GM19324 (cell line): ENCODE data around the gene SUN2.
A peak's percentile ranks its signal among the peaks of the same experiment; 100 is the strongest.
"Not testable (repeated sequence)": the region's sequence is repeated elsewhere in the genome, so short reads cannot be mapped to it uniquely, and the experiment has no call there.

Experiments
- ATAC-seq: cut with Tn5 transposase; IDR thresholded peaks from one replicate; pipeline ENCODE4 v1.9.1; 2021; ENCODE audit warnings: mild to moderate bottlenecking, moderate library complexity; ENCODE audit not compliant: unreplicated experiment, low FRiP score

The SUN2 gene

GRCh38 chr22:38755911-38756532 is at the start of gene SUN2:
Gene SUN2 (minus strand): TSS chr22:38755998. CDS start chr22:38752628, 3,370 bp downstream.
- ATAC-seq, result peak; percentile 75

GRCh38 chr22:38805041-38805593 is 49.3 kb upstream of the SUN2 start:
- not testable (repeated sequence) for ATAC-seq

- ATAC-seq, result no peak
Observed at GRCh38 chr22:38802671-38803121, 46.9 kb upstream of the SUN2 start.

- ATAC-seq, result no peak
Observed at GRCh38 chr22:38799265-38800002, 43.6 kb upstream of the SUN2 start.

- ATAC-seq, result no peak
Observed at GRCh38 chr22:38798496-38798895, 42.7 kb upstream of the SUN2 start.

- ATAC-seq, result no peak
Observed at GRCh38 chr22:38796262-38796957, 40.6 kb upstream of the SUN2 start.

GRCh38 chr22:38795569-38795968 is 39.8 kb upstream of the SUN2 start:
- no peak for ATAC-seq

- peak; percentile 91 for ATAC-seq
Observed at GRCh38 chr22:38793721-38794466, 38.1 kb upstream of the SUN2 start, which contains the start of gene DNAL4. Gene DNAL4 (minus strand): TSS chr22:38794143. CDS start chr22:38782731, 11,412 bp downstream.

GRCh38 chr22:38793317-38793716 is 37.5 kb upstream of the SUN2 start:
- no peak for ATAC-seq

GRCh38 chr22:38792833-38793232 is 37.0 kb upstream of the SUN2 start:
- ATAC-seq, result no peak

- no peak for ATAC-seq
Observed at GRCh38 chr22:38789606-38790005, 33.8 kb upstream of the SUN2 start.

- no peak for ATAC-seq
Observed at GRCh38 chr22:38788846-38789245, 33.0 kb upstream of the SUN2 start.

GRCh38 chr22:38788021-38788816 is 32.4 kb upstream of the SUN2 start:
- no peak for ATAC-seq

GRCh38 chr22:38786631-38787030 is 30.8 kb upstream of the SUN2 start:
- no peak for ATAC-seq

- no peak for ATAC-seq
Observed at GRCh38 chr22:38784856-38785255, 29.1 kb upstream of the SUN2 start.

- no peak for ATAC-seq
Observed at GRCh38 chr22:38784035-38784434, 28.2 kb upstream of the SUN2 start.

- ATAC-seq, result no peak
Observed at GRCh38 chr22:38783095-38783615, 27.4 kb upstream of the SUN2 start.

- no peak for ATAC-seq
Observed at GRCh38 chr22:38782402-38783094, 26.8 kb upstream of the SUN2 start.

- no peak for ATAC-seq
Observed at GRCh38 chr22:38781033-38781432, 25.2 kb upstream of the SUN2 start.
